Measurements from ENCODE around the gene ISG15.

Gene ISG15

DNA sequence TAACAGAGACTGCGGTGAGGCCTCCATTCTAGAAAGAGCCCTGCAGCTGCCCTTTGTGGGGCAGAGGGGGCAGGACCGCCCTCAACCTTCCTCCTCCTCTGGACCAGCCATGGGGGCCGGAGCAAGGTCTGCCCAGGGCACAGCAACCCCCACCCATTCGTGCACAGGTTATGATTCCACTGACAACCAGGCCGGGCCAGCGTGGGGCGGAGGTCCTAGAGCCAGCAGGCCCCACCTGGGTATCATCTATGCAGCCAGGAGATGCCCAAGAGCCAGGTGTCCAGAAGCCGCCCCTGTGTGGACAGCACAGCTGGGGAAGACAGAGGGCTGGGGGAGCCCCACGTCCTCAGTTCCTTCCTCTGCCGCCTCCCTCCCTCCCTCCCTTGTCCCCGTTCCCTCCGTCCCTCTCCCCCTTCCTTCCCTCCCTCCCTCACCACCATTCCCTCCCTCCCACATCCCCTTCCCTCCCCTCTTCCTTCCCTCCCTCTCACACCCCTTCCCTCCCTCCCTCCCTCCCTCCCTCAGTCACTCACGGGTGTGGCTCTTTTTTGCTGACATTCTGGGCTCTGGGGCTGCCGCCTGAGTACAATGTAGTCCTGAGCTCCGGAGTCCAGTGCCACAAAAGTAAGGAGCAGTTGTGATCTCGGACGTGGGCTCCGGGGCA, 48.5 kb downstream of the ISG15 start:
- DNase-seq (ENCODE audit: low spot score) = no peak

- DNase-seq (ENCODE audit: low spot score) = no peak
Measured at GRCh38 chr1:1062348-1063163, 49.3 kb downstream of the ISG15 start.

DNA sequence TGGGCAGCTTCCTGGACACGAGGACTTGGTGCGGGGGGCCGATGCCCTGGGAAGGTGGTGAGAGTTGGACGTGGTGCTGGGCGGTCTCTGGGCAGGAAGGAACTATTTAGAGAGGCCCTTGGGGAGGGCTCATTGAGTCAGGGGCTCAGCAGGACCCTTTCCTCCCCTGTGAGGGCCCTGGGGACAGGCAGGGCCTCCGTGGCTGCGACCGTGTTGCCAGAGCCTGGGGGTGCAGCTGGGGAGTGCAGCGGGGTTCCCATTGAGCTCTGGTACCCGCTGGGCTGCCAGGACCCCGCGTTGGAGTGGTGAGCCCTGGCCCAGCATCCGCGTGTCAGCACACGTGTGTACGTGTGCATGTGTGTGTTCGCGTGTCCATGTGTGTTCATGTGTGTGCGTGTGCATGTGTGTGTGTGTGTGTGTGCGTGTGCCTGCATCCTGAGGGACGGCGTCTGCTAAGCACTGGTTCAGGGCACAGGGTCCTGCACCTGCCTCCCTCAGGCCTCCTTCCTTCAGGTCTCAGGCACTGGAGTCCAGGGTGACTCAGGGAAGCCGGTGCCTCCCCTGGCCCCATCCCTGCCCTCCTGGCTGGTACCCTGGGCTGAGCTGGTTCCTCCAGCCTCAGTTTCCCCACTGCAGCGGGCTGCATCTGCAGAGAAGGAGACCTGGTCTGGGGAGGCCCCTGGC, 50.1 kb downstream of the ISG15 start:
- no peak for DNase-seq (ENCODE audit: low spot score)
